GM21619 (cell line): ENCODE results near the gene IL11RA.
"Not testable (repeated sequence)": the region's sequence is repeated elsewhere in the genome, so short reads cannot be mapped to it uniquely, and the experiment has no call there.

Experiments used
- ATAC-seq: cut with Tn5 transposase; IDR thresholded peaks from one replicate; pipeline ENCODE4 v1.9.1; 2021; ENCODE audit not compliant: unreplicated experiment

IL11RA gene

DNA sequence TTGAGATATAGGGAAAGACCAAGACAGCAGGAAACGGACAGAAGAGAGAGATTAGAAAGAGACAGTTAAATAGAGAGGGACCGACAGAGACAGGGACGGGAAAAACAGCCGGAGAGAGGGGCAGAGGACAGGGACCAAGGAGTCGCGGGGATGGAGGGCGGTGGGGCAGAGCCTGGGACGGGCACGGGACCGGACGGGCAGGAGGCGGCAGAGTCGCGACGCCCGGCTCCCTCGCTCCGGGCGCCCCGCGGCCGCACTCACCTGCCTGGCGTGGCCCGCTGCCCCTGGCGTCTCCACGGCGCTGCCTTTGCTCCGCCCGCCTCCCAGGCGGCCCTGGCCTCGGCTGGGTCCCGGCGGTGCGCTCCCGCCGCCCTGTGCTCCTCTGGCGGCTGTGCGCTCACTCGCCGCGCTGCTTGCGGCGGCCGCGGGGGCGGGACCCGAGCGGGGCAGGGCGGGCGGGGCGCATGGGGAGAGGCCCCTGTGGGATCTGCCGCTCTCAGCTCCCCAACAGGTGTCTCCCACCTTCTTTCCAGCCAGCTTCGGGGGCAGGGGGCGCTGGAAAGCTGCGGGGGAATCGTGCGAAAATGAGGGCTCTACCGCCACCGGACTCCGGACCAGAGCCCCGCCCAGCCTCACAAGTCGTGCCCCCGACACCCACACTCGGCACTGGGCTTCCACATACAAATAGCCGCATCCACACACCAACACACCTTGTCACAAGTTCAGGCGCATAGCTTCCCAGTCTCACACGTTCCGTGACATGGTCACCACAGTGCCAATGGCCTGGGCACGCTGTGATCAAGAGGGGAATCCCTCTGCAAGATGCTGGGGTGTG, 23.1 kb upstream of the IL11RA start, which contains the start of gene ARID3C:
TSS of gene ARID3C (minus strand) at position 411 of the 835 bp plus-strand sequence. CDS start 1,052 bp downstream, outside the sequence.
- ATAC-seq = no peak

DNA sequence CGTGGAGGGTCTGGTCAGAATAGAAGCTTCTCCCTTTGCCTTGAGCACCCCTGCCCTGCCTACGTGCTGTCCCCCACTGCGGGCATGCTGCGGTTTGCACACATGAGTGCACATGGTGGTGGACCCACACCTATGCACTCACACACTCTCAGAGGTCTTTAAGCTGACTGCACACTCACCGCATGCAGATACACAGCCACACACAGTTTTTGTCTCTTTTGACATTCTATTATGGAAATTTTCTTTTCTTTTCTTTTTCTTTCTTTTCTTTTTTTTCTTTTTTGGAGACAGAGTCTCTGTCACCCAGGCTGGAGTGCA, 22.5 kb upstream of the IL11RA start:
- no peak for ATAC-seq

DNA sequence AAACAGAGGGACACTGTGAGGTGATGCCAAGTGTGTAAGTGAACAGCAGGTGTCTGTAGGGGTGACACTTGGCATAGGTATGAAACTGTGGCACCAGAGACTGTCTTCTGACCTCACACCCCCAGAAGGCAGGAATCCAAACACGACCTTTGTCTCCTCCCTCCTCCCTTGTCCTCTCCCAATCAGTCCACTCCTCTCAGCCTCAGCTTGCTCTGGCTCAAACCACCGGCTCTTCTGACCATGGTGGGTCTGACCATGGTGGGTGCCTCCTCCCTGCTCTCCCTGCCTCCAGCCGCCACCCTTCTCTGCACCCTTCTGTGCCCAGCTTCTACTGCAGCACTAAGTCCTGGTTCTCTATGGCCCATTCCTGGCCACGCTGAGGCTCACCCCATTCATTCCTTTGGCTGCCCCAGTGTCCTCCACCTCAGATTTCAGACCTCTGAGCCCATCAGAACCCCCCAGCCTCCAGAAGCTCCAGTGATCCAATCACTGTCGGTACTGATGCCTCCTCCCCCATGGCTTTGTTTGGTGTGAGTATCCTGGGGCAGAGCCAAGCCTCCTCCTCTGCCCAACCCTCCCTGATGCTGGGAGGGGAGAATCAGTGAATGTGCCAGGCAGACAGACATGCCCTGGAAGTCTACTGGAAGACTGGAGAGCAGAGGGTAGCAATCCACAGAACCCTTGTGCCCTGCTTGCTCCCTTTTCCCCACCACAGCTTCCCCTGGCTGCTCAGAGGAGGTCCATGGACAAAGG, 21.4 kb upstream of the IL11RA start:
- ATAC-seq = no peak

DNA sequence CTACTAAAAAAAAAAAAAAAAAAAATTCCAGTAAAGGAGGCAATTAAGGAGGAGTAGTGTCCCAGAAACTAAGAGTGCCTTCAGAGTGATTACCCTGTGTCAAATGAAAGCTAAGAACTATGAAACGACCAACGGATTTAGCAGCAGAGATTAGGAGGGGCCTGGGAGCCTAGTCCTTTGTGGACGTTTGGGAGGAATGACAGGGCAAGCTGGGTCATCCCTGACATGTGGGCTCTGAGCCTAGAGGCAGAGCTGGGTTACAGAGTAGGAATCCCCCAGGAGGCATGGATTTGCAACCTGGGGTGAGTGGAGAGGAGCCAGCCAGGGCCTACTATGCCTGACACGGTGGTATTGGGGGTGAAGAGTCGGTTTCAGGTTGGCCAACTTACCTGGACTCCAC, 18.8 kb upstream of the IL11RA start:
- ATAC-seq = no peak

DNA sequence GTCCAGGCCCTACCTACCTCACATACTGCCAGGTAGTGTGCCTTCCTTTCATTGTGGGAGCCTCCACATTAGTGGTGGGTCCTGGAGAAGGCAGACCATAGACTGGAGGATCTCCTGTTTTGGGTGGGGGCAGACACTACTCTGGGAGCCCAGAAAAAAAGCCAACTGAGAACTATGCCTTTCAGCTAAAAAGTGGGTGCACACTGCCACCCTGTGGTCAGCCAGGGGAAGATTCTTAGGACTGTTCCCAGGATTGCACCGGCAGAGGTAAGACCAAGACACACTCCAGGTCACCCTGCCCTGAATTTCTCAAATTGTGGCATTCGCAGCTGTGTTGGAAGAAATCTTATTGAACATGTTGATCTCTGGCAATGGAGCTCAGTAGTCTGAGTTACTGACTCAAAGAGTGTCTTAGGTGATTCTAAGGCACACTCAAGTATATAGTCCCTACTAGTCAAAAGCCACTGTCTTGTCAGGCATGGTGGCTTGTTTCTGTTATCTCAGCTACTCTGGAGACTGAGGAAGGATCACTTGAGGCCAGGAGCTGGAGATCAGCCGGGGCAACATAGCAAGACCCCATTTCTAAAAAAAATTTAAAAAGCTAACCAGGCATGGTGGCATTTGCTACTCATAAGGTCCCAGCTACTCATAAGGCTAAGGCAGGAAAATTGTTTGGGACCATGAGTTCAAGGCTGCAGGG, 18.0 kb upstream of the IL11RA start:
- ATAC-seq = no peak

DNA sequence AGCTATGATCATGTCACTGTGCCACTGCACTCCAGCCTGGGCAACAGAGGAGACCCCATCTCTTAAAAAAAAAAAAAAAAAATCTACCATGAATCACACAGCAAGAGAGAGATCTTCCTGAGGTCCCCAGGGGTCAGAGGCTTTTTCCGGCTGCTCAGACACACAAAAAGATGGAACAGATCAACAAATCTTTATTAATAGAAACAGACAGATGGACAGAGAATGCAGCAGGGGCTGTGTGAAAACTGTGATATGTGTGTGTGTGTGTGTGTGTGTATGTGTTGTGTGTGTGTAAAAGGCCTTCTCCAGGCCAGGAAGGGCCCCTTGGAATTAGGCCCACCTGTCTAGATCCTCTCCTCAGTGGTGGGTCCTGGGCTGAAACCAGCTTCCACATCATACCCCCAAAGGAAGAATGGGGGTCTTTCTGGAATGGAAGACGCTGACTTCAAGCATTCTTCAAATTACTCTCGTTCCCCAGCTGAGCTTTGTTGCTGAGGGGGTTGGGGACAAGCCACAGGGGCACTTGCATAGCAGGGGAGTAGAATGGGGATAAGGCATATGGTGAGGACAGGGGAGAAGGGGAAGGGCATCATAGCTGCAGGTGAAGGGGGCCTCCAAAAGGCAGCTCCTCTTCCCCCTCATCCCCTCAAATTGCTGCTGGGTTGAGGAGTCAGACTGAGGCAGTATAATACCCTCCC, 17.3 kb upstream of the IL11RA start:
- no peak for ATAC-seq

DNA sequence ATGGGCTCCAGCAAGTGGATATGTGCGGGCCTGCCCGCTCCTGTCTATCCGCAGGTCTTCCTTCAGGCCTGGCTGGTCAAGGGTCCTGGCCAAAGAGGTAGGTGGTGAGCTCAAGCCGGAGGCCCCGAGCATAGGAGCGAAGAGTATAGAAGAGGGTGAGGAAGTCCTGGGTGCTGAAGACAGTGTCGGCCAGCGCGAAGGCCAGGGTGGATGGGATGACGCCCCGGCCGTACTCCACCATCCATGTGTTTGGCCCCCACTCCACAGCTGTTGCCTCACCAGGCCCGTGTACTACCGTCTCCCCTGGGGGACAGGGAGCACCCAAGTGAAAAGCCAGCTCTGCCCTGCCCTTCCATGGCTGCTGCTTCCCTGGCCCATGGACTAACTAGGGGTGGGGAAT, 16.4 kb upstream of the IL11RA start:
- no peak for ATAC-seq

DNA sequence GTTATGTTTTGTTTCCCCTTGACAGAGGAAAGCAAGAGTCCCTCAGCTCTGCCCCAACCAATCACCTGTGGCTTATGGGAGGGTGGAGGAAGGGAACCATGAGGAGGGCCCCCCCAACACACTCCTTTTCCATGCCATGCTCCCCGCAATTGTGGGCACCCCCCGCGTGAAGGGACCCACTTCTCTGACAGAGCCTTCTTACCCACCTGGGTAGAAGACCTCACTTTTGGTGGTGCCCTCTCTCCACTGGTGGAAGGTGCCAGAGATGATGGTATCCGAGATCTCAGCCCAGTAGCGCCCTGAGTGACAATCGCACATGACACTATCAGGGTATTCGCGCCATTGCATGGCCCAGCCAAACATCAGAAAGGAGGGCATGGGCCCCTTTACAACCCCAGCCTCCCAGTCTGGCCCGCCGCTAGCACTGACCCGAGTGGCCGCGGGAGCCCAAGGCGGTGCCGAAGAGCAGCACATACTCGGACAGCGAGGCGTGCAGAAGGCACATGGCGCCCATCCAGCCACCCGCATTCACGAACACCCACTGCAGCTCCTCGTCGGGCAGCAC, 15.1 kb upstream of the IL11RA start:
- ATAC-seq = no peak

DNA sequence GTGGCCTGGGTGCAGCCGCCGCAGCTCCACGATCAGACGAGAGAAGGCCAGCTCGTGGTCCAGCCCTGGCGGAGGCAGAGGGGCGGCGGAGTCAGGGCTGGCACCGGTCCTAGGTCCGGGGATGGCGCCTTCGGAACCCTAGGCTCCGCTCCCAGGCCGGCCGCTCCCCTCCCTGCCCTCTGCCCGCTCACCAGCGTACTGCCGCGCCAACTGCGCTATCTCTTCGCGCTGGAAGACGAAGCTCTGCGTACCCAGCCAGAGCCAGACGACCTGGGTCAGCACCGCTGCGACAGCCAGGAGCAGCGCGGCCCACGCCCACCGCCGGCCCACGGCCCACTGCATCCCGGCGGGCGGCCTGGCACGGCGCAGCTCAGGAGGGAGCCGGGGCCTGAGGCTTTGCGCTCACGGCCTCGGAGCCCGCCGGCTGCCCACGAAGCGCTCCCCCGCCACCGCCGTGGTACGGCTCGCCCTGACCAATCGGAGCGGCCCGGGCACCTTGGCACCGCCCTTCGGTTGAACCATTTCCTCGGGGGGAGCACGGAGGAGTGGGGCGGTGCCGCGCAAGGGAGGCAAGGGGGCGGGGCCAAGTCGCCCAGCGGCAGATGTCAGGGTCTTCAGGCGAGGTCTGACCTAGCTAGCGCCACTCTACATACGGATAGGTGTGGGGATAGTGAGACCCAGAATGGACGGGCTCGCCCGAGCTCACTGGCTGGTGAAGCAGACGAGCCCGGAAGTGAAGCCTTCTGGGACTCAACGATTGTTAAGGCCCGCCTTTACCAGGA, 14.4 kb upstream of the IL11RA start, which contains the start of gene SIGMAR1:
TSS of gene SIGMAR1 (minus strand) at position 432 of the 782 bp plus-strand sequence. CDS start at position 342, 90 bp downstream.
- peak; percentile 90 for ATAC-seq

DNA sequence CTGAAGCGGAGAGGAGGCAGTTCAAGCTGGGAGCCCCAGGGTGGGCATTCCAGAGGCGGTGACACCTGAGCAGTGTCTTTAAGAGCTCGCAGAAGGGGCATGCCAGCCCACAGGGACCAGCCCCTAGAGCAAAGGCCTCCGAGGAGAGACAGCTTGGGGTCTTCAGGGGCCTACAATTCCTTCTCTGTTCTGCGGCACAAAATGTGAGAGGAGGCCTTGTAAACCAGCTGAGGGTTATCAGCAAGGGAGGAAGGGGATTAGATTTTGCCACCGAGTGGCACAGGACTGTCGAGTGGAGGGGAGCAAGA, 13.9 kb upstream of the IL11RA start:
- no peak for ATAC-seq

DNA sequence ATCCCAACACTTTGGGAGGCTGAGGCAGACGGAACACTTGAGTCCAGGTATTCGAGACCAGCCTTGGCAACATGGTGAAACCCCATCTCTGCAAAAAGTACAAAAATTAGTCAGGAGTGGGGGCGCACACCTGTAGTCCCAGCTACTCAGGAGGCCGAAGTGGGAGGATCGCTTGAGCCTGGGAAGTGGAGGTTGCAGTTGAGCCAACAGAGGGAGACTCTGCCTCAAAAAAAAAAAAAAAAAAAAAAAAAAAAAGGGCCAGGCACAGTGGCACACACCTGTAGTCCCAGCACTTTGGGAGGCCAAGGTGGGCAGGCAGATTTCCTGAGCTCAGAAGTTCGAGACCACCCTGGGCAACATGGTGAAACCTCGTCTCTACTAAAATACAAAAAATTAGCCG, 12.7 kb upstream of the IL11RA start:
- not testable (repeated sequence) for ATAC-seq

DNA sequence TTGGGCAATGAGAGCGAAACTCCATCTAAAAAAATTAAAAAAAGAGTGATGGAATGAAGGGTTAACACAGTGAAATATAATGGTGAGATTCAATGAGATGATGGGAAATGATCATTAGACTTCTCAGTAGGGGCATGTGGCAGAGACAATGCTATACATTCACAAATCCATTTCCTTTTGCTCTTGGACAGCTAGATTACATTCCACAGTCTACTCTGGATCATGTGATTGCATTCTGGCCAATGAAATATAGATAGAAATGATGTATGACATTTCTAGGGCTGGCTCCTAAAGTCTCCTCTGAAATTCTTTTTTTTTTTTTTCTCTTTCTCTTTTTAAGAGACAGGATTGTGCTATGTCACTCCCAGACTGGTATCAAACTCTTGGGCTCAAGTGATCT, 9.3 kb upstream of the IL11RA start:
- no peak for ATAC-seq

DNA sequence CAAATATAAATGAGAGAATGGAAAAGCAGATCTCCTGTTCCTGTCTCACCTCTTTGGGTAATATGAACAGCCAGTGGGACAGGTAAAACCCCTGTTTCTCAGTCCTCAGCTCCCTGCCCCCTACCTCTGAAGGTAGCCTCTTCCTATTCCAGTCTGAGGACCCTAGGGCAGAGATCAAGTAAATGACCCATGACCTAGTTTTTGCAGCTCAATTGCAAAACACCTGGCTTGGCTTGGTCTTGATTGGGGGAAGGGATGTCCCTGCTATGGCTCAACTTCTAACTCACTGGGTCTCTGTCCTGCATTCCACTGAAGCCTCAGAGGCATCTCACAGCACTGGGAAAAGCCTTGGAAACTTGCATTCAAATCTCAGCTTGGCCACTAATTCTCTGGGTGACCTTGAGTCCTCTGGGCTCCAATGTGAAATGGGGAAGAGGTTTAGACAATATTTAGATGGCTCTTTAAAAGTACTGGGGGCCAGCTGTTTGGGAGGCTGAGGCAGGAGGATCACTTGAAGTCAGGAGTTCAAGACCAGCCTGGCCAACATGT, 7.1 kb upstream of the IL11RA start:
- ATAC-seq = no peak

DNA sequence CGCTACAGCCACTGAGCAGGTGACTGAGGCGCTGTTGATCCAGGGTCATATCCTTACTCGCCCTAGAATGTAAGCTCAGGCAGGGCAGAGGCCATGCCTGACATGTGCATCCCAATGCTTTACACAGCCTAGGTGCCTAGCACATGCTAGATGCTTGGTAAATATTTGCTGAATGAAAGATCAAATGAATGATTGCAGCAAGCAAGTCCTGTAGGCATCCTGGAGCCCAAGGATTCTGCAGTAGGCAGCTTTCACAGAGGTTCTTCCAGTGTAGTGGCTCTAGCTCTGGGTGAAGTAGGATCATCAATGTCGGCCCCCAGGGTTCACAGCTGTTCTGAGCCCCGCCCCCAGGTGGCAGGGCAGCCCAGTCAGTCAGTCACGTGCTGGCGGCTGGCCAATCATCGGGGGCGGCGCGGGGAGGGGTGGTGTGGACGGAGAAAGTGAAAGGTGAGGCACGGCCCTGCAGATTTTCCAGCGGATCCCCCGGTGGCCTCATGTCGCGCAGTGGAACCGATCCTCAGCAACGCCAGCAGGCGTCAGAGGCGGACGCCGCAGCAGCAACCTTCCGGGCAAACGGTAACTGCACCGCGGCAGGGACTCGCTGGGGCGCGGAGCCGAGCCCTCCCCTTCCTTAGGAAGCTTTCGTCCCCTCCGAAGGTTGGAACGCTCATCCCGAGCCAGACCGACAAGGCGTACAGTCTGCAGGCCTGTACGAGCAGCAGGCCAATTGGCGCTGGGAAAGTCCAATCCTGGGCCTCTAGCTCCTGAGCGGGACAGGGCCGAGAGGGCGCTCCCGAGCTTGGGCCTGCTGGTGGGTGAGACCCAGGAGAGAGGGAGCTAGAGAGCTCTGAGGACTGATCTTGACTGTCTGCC, 5.5 kb upstream of the IL11RA start, which contains the start of gene GALT:
TSS of gene GALT (plus strand) at position 465 of the 873 bp plus-strand sequence. CDS start at position 495, 30 bp downstream.
- ATAC-seq = peak; percentile 79

DNA sequence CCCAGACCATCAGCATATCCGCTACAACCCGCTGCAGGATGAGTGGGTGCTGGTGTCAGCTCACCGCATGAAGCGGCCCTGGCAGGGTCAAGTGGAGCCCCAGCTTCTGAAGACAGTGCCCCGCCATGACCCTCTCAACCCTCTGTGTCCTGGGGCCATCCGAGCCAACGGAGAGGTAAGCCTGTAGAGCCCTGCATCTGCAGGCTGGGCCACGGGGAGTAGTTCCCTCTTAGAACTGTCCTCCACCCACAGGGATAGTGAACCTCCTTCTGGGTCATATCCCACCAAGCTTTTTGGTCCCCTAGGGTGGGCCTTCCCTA, 4.9 kb upstream of the IL11RA start:
- no peak for ATAC-seq

DNA sequence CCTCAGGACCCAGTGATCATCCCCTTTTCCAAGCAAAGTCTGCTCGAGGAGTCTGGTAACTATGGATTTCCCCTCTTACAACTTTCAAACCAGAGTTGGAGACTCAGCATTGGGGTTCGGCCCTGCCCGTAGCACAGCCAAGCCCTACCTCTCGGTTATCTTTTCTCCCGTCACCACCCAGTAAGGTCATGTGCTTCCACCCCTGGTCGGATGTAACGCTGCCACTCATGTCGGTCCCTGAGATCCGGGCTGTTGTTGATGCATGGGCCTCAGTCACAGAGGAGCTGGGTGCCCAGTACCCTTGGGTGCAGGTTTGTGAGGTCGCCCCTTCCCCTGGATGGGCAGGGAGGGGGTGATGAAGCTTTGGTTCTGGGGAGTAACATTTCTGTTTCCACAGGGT, 4.3 kb upstream of the IL11RA start:
- no peak for ATAC-seq

DNA sequence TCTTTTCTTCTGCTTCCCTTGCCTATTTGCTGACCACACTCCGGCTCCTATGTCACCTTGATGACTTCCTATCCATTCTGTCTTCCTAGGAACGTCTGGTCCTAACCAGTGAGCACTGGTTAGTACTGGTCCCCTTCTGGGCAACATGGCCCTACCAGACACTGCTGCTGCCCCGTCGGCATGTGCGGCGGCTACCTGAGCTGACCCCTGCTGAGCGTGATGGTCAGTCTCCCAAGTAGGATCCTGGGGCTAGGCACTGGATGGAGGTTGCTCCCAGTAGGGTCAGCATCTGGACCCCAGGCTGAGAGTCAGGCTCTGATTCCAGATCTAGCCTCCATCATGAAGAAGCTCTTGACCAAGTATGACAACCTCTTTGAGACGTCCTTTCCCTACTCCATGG, 3.3 kb upstream of the IL11RA start:
- ATAC-seq = no peak

DNA sequence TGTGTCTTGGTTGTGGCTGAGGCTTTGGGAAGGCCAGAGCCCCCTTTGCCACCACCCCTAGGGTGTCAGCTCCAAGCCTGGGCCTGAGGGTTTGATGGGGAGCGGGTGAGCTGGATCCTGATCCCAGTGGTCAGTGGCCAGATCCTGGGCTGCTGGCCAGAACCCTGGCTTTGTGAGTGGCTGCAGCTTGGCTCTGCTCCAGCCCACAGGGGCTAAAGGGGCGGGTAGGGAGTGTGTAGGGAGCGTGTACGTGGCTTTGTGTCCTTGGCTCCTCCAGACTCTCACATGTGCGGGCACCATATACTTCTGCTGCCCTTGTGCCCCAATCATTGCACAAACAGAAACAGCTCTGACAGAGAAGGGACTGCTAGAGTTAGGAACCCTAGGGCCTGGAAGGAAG, 1.2 kb upstream of the IL11RA start:
- no peak for ATAC-seq

DNA sequence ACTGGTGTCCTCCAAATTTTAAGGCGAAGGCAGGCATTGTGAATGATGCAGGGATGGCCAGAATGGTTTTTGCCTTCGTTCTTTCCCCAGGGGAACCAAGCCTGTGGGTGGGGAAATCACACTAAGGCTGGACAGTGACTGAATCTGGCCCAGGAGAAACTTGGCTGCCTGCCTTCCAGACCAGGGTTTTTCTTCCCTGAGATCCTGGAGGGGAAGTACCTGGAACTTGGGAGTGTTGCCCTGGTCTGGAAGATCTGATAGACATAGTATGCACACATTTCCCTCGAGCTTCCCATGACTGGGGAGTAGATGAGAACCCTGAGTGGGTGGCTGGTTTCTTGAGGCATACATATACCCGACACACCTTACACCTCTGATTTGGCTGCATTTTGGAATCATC, 664 bp upstream of the IL11RA start:
- ATAC-seq = no peak
